Fibroblast of the aortic adventitia (primary cell): ENCODE data around the gene DDX39B. TPM values are rescaled to one million over a fixed set of nuclear protein-coding genes. Genes with fewer than 3 reads are reported as not detected.
"Not testable (repeated sequence)": the region's sequence is repeated elsewhere in the genome, so short reads cannot be mapped to it uniquely, and the experiment has no call there.

Source experiments
- DNase-seq: peaks from one replicate; pipeline ENCODE4 v3.0.0-alpha.2; 2010; ENCODE audit warnings: low read depth
- H3K4me3 ChIP-seq: 2 replicates; pipeline ENCODE4 v1.5.1; 2011; ENCODE audit warnings: low read depth, mild to moderate bottlenecking, control low read depth, low read length, moderate library complexity
- CTCF ChIP-seq: IDR thresholded peaks from 2 replicates; pipeline ENCODE4 v1.5.1; 2011; ENCODE audit warnings: mild to moderate bottlenecking, low read length, control low read depth, inconsistent platforms; ENCODE audit not compliant: insufficient read depth
- total RNA-seq: library from RNA; depleted of rRNA; stranded (reverse); fragments of >200 nt; gene quantifications from 2 replicates; pipeline ENCODE4 v1.2.3, GENCODE V29; 2012; ENCODE audit warnings: low replicate concordance

The DDX39B gene
- total RNA-seq, 1 donor: 290 TPM

- H3K4me3 ChIP-seq: peak overlapping the region; percentile 44
- TF ChIP-seq CTCF: no peak
- no peak for DNase-seq
These were observed 43.1 kb downstream of the DDX39B start for GRCh38 chr6:31498748-31499147.

DNA sequence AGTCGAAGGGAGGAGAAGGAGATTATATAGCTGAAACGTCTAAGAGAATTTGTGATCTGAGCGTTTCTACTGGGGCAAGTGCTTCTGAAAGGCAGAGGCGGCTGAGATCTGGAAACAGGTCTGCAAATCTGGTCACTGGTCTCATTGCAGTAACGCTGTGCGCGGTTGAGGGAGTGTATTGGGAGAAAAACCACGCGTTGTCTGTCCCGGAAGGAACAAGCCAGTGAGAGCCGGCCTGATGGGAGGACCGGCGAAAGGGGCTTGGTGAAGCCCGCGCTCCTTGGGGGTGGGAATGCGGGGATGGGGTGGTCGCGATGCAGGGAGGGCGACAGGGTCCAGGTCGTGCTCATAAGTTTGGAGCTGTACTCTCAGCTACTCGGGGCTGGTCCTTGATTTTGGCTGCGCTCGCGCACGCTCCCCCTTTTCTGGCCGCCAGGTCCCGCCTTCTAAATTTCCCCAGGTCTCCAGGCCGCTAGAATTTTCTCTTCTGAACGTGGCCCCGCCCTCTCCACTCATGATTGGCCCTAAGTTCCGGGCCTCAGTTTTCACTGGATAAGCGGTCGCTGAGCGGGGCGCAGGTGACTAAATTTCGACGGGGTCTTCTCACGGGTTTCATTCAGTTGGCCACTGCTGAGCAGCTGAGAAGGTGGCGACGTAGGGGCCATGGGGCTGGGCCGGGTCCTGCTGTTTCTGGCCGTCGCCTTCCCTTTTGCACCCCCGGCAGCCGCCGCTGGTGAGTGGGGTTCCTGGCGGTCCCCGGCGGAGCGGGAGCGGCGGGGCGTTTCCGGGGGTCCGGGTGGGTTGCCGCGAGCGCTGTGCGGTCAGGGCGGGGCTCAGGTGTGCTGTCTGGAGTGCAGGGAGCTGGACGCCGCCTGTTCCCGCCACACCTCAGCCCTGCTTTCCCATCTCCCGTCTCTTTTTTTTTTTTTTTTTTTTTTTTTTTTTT is 44.0 kb downstream of the DDX39B start, which contains the start of gene MICB:
Gene MICB, plus strand, starts transcription at position 615 of the 946 bp plus-strand sequence. Its CDS starts 49 bp downstream, at position 664.
- peak within 1 kb of the TSS; percentile 75 for H3K4me3 ChIP-seq
- peak; percentile 4 for TF ChIP-seq CTCF
- peak; percentile 77 for DNase-seq

GRCh38 chr6:31496826-31497225 is 45.0 kb downstream of the DDX39B start:
- H3K4me3 ChIP-seq: peak overlapping the region; percentile 75
- not testable (repeated sequence) for DNase-seq

DNA sequence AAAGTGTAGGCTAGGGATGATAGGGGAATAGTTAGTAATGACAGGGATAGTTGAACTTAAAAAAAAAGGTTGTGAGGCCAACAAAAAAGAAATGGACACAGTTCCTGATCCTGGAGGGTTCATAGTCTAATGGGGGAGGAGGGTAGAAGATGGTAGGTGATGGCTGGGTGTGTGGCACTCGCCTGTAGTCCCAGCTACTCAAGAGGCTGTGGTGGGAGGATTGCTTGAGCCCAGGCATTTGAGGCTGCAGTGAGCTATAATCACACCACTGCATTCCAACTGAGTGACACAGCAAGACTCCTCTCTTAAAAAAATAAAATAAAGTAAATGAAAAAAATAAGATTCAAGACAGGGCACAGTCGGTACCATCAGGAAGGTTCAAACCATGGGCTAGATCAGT is 46.2 kb downstream of the DDX39B start:
- DNase-seq: peak; percentile 57
- TF ChIP-seq CTCF: no peak
- H3K4me3 ChIP-seq: peak overlapping the region; percentile 73

GRCh38 chr6:31493875-31494694 is 47.7 kb downstream of the DDX39B start:
- H3K4me3 ChIP-seq: peak overlapping the region; percentile 73
- DNase-seq: peak; percentile 73
- peak; percentile 76 for TF ChIP-seq CTCF

DNA sequence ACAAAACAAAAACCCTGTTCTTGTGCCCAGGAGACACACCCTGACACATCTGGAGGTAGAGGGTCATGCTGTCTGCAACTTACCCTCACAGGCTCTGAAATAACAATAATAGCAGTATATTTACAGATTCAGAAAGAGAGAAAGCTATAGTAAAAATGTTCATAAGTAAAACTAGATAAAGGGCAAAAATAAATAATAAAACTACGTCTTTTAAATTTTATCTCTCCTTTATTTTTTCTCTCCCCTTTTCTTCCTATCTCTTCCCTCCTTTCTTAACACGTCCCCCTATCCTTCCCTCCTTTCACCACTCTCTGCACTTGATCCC is 48.3 kb downstream of the DDX39B start:
- H3K4me3 ChIP-seq: peak overlapping the region; percentile 73
- not testable (repeated sequence) for DNase-seq

- no peak overlapping the region for H3K4me3 ChIP-seq
- no peak for TF ChIP-seq CTCF
- DNase-seq: no peak
These were observed 51.5 kb downstream of the DDX39B start for GRCh38 chr6:31490115-31490873.
